Effector CD4-positive, alpha-beta T cell (primary cell): ENCODE data around the gene NFATC3.

Experiments
- DNase-seq: peaks from one replicate; pipeline ENCODE4 v3.0.0-alpha.2; 2020

NFATC3 gene

GRCh38 chr16:68233085-68233834 lies 148.1 kb downstream of the NFATC3 start:
- no peak for DNase-seq

- no peak for DNase-seq
Observed at GRCh38 chr16:68233835-68234187, 148.6 kb downstream of the NFATC3 start.

GRCh38 chr16:68234188-68235107 lies 149.3 kb downstream of the NFATC3 start:
- no peak for DNase-seq

- DNase-seq = no peak
Observed at GRCh38 chr16:68235108-68235886, 150.1 kb downstream of the NFATC3 start.

GRCh38 chr16:68235887-68236136 lies 150.6 kb downstream of the NFATC3 start, which contains the start of gene ESRP2:
Gene ESRP2, minus strand, starts transcription at chr16:68236127. Its CDS starts 82 bp downstream, at chr16:68236045.
- no peak for DNase-seq

- DNase-seq = peak; percentile 39
Observed at GRCh38 chr16:68236137-68236825, 151.1 kb downstream of the NFATC3 start.

GRCh38 chr16:68236826-68237242 lies 151.7 kb downstream of the NFATC3 start:
- DNase-seq = no peak

GRCh38 chr16:68237243-68238028 lies 152.3 kb downstream of the NFATC3 start:
- peak; percentile 83 for DNase-seq

- DNase-seq = no peak
Observed at GRCh38 chr16:68238029-68238345, 152.8 kb downstream of the NFATC3 start.

- no peak for DNase-seq
Observed at GRCh38 chr16:68242085-68242484, 156.9 kb downstream of the NFATC3 start.

GRCh38 chr16:68242926-68243858 lies 158.0 kb downstream of the NFATC3 start:
- DNase-seq = no peak

- DNase-seq = no peak
Observed at GRCh38 chr16:68244481-68244902, 159.3 kb downstream of the NFATC3 start.

- peak; percentile 94 for DNase-seq
Observed at GRCh38 chr16:68244903-68245853, 160.0 kb downstream of the NFATC3 start, which contains the start of gene PLA2G15. Gene PLA2G15, plus strand, starts transcription at chr16:68245373. Its CDS starts 54 bp downstream, at chr16:68245427.

GRCh38 chr16:68246121-68246520 lies 161.0 kb downstream of the NFATC3 start:
- no peak for DNase-seq

- no peak for DNase-seq
Observed at GRCh38 chr16:68246666-68247065, 161.5 kb downstream of the NFATC3 start.

GRCh38 chr16:68247400-68247799 lies 162.2 kb downstream of the NFATC3 start:
- DNase-seq = no peak

GRCh38 chr16:68247932-68248331 lies 162.8 kb downstream of the NFATC3 start:
- no peak for DNase-seq

GRCh38 chr16:68249371-68249770 lies 164.2 kb downstream of the NFATC3 start:
- DNase-seq = no peak

GRCh38 chr16:68250951-68251350 lies 165.8 kb downstream of the NFATC3 start:
- DNase-seq = no peak
